GM18868 (cell line): ENCODE measurements around the gene KHDRBS2.
"Not testable (repeated sequence)": the region's sequence is repeated elsewhere in the genome, so short reads cannot be mapped to it uniquely, and the experiment has no call there.

ENCODE experiments used
- ATAC-seq: cut with Tn5 transposase; IDR thresholded peaks from one replicate; pipeline ENCODE4 v1.9.1; 2021; ENCODE audit warnings: mild to moderate bottlenecking, moderate library complexity; ENCODE audit not compliant: unreplicated experiment

Gene KHDRBS2

GRCh38 chr6:61886608-61887259 is 399.3 kb downstream of the KHDRBS2 start:
- ATAC-seq = peak; percentile 65

- no peak for ATAC-seq
Measured at GRCh38 chr6:61869632-61870400, 416.2 kb downstream of the KHDRBS2 start.

GRCh38 chr6:61868507-61869080 is 417.4 kb downstream of the KHDRBS2 start:
- no peak for ATAC-seq

GRCh38 chr6:61867635-61868034 is 418.4 kb downstream of the KHDRBS2 start:
- ATAC-seq = no peak

- ATAC-seq = no peak
Measured at GRCh38 chr6:61857541-61857940, 428.5 kb downstream of the KHDRBS2 start.

GRCh38 chr6:61841958-61842357 is 444.1 kb downstream of the KHDRBS2 start:
- ATAC-seq = no peak

GRCh38 chr6:61835237-61835636 is 450.8 kb downstream of the KHDRBS2 start:
- ATAC-seq = no peak

- no peak for ATAC-seq
Measured at GRCh38 chr6:61833176-61833755, 452.8 kb downstream of the KHDRBS2 start.

- ATAC-seq = no peak
Measured at GRCh38 chr6:61817716-61818115, 468.3 kb downstream of the KHDRBS2 start.

GRCh38 chr6:61810047-61810446 is 476.0 kb downstream of the KHDRBS2 start:
- no peak for ATAC-seq

GRCh38 chr6:61809004-61809595 is 476.9 kb downstream of the KHDRBS2 start:
- ATAC-seq = peak; percentile 79

- ATAC-seq = no peak
Measured at GRCh38 chr6:61787998-61788397, 498.0 kb downstream of the KHDRBS2 start.

- not testable (repeated sequence) for ATAC-seq
Measured at GRCh38 chr6:61769446-61769845, 516.6 kb downstream of the KHDRBS2 start.

- no peak for ATAC-seq
Measured at GRCh38 chr6:61755739-61756138, 530.3 kb downstream of the KHDRBS2 start.

- ATAC-seq = no peak
Measured at GRCh38 chr6:61751986-61752385, 534.0 kb downstream of the KHDRBS2 start.

GRCh38 chr6:61745994-61746393 is 540.0 kb downstream of the KHDRBS2 start:
- ATAC-seq = no peak

GRCh38 chr6:61711849-61712248 is 574.2 kb downstream of the KHDRBS2 start:
- no peak for ATAC-seq

GRCh38 chr6:61688165-61688564 is 597.9 kb downstream of the KHDRBS2 start:
- no peak for ATAC-seq

- no peak for ATAC-seq
Measured at GRCh38 chr6:61682562-61682961, 603.5 kb downstream of the KHDRBS2 start.

- no peak for ATAC-seq
Measured at GRCh38 chr6:61679625-61680024, 606.4 kb downstream of the KHDRBS2 start.

GRCh38 chr6:61675734-61676133 is 610.3 kb downstream of the KHDRBS2 start:
- no peak for ATAC-seq
